ENCODE measurements around the gene PID1. TPM values are rescaled to one million over a fixed set of nuclear protein-coding genes. Genes with fewer than 3 reads are reported as not detected.

The PID1 gene
- total RNA-seq, 1 donor from 2014 or later, result 51.4 TPM

- H3K27ac ChIP-seq, result no peak overlapping the region
- no peak for TF ChIP-seq CTCF (IDR thresholded peaks at IDR 0.05)
- DNase-seq (no peak), ATAC-seq (no peak)
- no peaks in the 10 kb centered on the region for H3K27me3 ChIP-seq
- intact Hi-C loops (cut with DNase I), result no loop called here
- no peaks in the 10 kb centered on the region for H3K36me3 ChIP-seq
- no peaks in the 10 kb centered on the region for H3K4me1 ChIP-seq
- no peak overlapping the region for H3K4me3 ChIP-seq
- peaks cover 20% of the 10 kb centered on the region for H3K9me3 ChIP-seq
Measured at GRCh38 chr2:229239021-229239420, 32.1 kb downstream of the PID1 start.

GRCh38 chr2:229237270-229237669, 33.8 kb downstream of the PID1 start:
- ATAC-seq, result no peak
- Histone ChIP-seq H3K4me3 (no peak overlapping the region), H3K27me3 (no peaks in the 10 kb centered on the region), H3K36me3 (no peaks in the 10 kb centered on the region), H3K9me3 (peaks cover 20% of the 10 kb centered on the region), H3K27ac (no peak overlapping the region), H3K4me1 (no peaks in the 10 kb centered on the region)
- TF ChIP-seq CTCF (IDR thresholded peaks at IDR 0.05), result no peak
- DNase-seq, result no peak
- intact Hi-C loops (cut with DNase I), result no loop called here

- Histone ChIP-seq H3K27me3 (no peaks in the 10 kb centered on the region), H3K9me3 (peaks cover 9% of the 10 kb centered on the region), H3K36me3 (no peaks in the 10 kb centered on the region), H3K27ac (no peak overlapping the region), H3K4me3 (no peak overlapping the region), H3K4me1 (peaks cover 1% of the 10 kb centered on the region)
- no peak for TF ChIP-seq CTCF (IDR thresholded peaks at IDR 0.05)
- no peak for ATAC-seq
- no peak for DNase-seq
- intact Hi-C loops (cut with DNase I), result no loop called here
Measured at GRCh38 chr2:229235131-229235914, 35.8 kb downstream of the PID1 start.

- peaks cover 6% of the 10 kb centered on the region for H3K4me1 ChIP-seq
- DNase-seq (peak; percentile 63), ATAC-seq (peak; percentile 94)
Measured at GRCh38 chr2:229231885-229232284, 39.2 kb downstream of the PID1 start.

GRCh38 chr2:229231328-229231868, 39.7 kb downstream of the PID1 start:
- intact Hi-C loops (cut with DNase I), result no loop called here

More at GRCh38 chr2:229231885-229232284, 39.2 kb downstream of the PID1 start:
- H3K27me3 ChIP-seq, result no peaks in the 10 kb centered on the region
- H3K27ac ChIP-seq, result no peak overlapping the region
- H3K36me3 ChIP-seq, result no peaks in the 10 kb centered on the region
- intact Hi-C loops (cut with DNase I), result no loop called here
- no peak overlapping the region for H3K4me3 ChIP-seq
- no peak for TF ChIP-seq CTCF (IDR thresholded peaks at IDR 0.05)
- H3K9me3 ChIP-seq, result no peaks in the 10 kb centered on the region

More at GRCh38 chr2:229231328-229231868, 39.7 kb downstream of the PID1 start:
- Histone ChIP-seq H3K4me3 (no peak overlapping the region), H3K9me3 (no peaks in the 10 kb centered on the region), H3K27me3 (no peaks in the 10 kb centered on the region), H3K36me3 (no peaks in the 10 kb centered on the region), H3K27ac (no peak overlapping the region), H3K4me1 (peaks cover 6% of the 10 kb centered on the region)
- no peak for TF ChIP-seq CTCF (IDR thresholded peaks at IDR 0.05)
- DNase-seq (no peak), ATAC-seq (peak; percentile 7)
